ENCODE measurements around the gene CNTN1. TPM values are rescaled to one million over a fixed set of nuclear protein-coding genes. Genes with fewer than 3 reads are reported as not detected.

CNTN1 gene
- polyA plus RNA-seq, 1 donor from 2014 or later: 101 TPM

DNA sequence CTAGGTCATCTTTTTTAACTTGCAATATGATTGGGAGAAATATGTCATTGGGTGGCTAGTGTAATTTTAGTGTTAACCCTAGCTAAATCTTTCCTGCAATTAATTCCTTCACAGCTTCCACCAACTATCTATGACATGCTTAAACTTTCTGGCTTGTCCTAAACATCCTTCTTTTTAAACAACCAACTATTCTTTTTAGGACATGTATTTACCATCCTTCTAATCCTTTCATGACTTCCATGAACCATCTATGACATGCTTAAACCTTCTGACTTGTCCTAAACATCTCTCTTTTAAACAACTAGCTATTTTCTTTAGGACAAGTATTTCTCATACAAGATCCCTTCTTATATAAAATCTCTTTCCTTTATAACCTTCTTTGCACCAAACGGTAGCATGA, 316.2 kb downstream of the CNTN1 start:
- no peaks in the 10 kb centered on the region for H3K79me2 ChIP-seq (replicated peaks; ENCODE audit: insufficient read depth, low read length)
- H2AFZ ChIP-seq (ENCODE audit: low read depth, low read length): no peak overlapping the region
- H3K4me3 ChIP-seq (ENCODE audit: low read length): no peak overlapping the region
- H3K9me2 ChIP-seq (ENCODE audit: insufficient read depth, low read length): no peaks in the 10 kb centered on the region
- H3K9ac ChIP-seq (ENCODE audit: low read length): no peak overlapping the region
- no peak overlapping the region for H3K4me2 ChIP-seq (ENCODE audit: low read length)
- H3K27ac ChIP-seq (ENCODE audit: low read length): no peak overlapping the region
- TF ChIP-seq POLR2AphosphoS5 (IDR thresholded peaks at IDR 0.05) (no peak), EZH2 (IDR thresholded peaks at IDR 0.05; ENCODE audit: borderline replicate concordance, insufficient read depth, low read length, poor library complexity, severe bottlenecking) (no peak), EP300 (conservative IDR thresholded peaks at IDR 0.05; ENCODE audit: poor library complexity, severe bottlenecking) (no peak)
- TF ChIP-seq, protein P1, sequence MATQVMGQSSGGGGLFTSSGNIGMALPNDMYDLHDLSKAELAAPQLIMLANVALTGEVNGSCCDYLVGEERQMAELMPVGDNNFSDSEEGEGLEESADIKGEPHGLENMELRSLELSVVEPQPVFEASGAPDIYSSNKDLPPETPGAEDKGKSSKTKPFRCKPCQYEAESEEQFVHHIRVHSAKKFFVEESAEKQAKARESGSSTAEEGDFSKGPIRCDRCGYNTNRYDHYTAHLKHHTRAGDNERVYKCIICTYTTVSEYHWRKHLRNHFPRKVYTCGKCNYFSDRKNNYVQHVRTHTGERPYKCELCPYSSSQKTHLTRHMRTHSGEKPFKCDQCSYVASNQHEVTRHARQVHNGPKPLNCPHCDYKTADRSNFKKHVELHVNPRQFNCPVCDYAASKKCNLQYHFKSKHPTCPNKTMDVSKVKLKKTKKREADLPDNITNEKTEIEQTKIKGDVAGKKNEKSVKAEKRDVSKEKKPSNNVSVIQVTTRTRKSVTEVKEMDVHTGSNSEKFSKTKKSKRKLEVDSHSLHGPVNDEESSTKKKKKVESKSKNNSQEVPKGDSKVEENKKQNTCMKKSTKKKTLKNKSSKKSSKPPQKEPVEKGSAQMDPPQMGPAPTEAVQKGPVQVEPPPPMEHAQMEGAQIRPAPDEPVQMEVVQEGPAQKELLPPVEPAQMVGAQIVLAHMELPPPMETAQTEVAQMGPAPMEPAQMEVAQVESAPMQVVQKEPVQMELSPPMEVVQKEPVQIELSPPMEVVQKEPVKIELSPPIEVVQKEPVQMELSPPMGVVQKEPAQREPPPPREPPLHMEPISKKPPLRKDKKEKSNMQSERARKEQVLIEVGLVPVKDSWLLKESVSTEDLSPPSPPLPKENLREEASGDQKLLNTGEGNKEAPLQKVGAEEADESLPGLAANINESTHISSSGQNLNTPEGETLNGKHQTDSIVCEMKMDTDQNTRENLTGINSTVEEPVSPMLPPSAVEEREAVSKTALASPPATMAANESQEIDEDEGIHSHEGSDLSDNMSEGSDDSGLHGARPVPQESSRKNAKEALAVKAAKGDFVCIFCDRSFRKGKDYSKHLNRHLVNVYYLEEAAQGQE (IDR thresholded peaks at IDR 0.05; ENCODE audit: borderline replicate concordance): no peak
- no peaks in the 10 kb centered on the region for H3K27me3 ChIP-seq (ENCODE audit: insufficient read depth, low read depth, low read length)
- H3K9me3 ChIP-seq (ENCODE audit: low read length): peaks cover 24% of the 10 kb centered on the region
- H3K36me3 ChIP-seq (ENCODE audit: insufficient read depth, low read length): no peaks in the 10 kb centered on the region
- H3F3A ChIP-seq (ENCODE audit: insufficient read depth, low read length, poor library complexity, severe bottlenecking): no peaks in the 10 kb centered on the region
- no peaks in the 10 kb centered on the region for H4K20me1 ChIP-seq (ENCODE audit: insufficient read depth)

DNA sequence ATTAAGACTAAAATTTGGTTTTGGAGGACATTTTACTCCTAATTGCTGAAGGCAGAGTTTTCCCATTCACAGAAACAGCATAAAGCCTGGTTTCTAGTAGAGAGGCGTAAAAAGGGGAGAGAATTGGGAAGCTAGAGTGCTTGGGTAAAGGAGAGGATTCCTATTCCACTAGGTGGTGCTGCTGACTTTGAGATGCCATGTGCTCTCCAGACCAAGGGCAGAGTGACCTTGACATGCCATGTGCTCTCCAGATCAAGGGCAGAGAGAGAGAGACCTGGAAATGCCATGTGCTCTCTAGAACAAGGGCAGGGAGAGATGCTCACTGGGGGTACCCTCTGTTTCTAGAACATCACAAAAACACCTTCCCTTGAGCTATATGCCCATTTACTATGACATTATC, 319.7 kb downstream of the CNTN1 start:
- no peak overlapping the region for H3K4me3 ChIP-seq (ENCODE audit: low read length)
- H3K4me2 ChIP-seq (ENCODE audit: low read length): no peak overlapping the region
- H3K9me3 ChIP-seq (ENCODE audit: low read length): peaks cover 13% of the 10 kb centered on the region
- no peak overlapping the region for H2AFZ ChIP-seq (ENCODE audit: low read depth, low read length)
- H3K27ac ChIP-seq (ENCODE audit: low read length): no peak overlapping the region
- H3K9ac ChIP-seq (ENCODE audit: low read length): no peak overlapping the region
- no peaks in the 10 kb centered on the region for H3K79me2 ChIP-seq (replicated peaks; ENCODE audit: insufficient read depth, low read length)
- H3K36me3 ChIP-seq (ENCODE audit: insufficient read depth, low read length): no peaks in the 10 kb centered on the region
- no peak for TF ChIP-seq SMC3 (conservative IDR thresholded peaks at IDR 0.05; ENCODE audit: poor library complexity)
- H3F3A ChIP-seq (ENCODE audit: insufficient read depth, low read length, poor library complexity, severe bottlenecking): no peaks in the 10 kb centered on the region
- no peaks in the 10 kb centered on the region for H3K27me3 ChIP-seq (ENCODE audit: insufficient read depth, low read depth, low read length)
- H3K9me2 ChIP-seq (ENCODE audit: insufficient read depth, low read length): no peaks in the 10 kb centered on the region
- H4K20me1 ChIP-seq (ENCODE audit: insufficient read depth): no peaks in the 10 kb centered on the region

DNA sequence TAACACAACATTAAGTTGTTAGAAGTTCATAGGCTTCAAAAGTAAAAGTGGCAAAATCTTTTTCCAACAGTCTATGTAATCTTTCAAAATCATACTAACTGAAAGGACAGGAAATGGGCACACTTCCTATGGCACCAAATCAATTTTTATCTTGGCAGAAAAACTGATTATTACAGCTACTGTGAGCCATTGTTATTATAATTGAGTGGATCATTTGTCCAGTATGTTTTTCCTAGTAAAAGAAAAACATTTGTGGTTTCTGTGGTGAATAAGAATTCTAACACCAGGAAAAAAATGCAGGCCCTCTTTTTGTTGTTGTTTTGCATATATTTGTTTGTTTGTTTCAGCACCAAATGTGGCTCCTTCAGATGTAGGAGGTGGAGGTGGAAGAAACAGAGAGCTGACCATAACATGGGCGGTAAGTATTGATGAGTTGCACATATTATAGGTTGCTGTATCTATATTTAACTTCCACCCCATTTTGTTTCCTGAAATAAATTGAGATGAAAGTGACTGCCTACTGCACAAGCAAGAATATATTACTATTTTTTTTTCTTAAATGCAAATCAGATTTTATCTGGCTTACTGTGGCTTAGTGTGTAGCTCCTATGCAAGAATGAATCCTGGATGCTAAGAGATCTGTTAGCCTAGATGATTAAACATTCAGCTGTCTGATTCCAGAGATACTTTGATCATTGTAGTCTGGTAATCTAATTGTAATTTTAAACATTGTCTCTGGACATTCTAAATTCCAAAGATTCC, 321.8 kb downstream of the CNTN1 start:
- no peak overlapping the region for H3K27ac ChIP-seq (ENCODE audit: low read length)
- TF ChIP-seq, protein P1 (IDR thresholded peaks at IDR 0.05; ENCODE audit: borderline replicate concordance): no peak
- TF ChIP-seq SMC3 (conservative IDR thresholded peaks at IDR 0.05; ENCODE audit: poor library complexity): no peak
- TF ChIP-seq, protein P2, sequence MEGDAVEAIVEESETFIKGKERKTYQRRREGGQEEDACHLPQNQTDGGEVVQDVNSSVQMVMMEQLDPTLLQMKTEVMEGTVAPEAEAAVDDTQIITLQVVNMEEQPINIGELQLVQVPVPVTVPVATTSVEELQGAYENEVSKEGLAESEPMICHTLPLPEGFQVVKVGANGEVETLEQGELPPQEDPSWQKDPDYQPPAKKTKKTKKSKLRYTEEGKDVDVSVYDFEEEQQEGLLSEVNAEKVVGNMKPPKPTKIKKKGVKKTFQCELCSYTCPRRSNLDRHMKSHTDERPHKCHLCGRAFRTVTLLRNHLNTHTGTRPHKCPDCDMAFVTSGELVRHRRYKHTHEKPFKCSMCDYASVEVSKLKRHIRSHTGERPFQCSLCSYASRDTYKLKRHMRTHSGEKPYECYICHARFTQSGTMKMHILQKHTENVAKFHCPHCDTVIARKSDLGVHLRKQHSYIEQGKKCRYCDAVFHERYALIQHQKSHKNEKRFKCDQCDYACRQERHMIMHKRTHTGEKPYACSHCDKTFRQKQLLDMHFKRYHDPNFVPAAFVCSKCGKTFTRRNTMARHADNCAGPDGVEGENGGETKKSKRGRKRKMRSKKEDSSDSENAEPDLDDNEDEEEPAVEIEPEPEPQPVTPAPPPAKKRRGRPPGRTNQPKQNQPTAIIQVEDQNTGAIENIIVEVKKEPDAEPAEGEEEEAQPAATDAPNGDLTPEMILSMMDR (IDR thresholded peaks at IDR 0.05; ENCODE audit: poor library complexity, severe bottlenecking): no peak
- no peak for TF ChIP-seq MXI1 (conservative IDR thresholded peaks at IDR 0.05; ENCODE audit: poor library complexity, severe bottlenecking)
- no peak for TF ChIP-seq TAF1 (IDR thresholded peaks at IDR 0.05; ENCODE audit: low read depth)
- TF ChIP-seq EZH2 (IDR thresholded peaks at IDR 0.05; ENCODE audit: borderline replicate concordance, insufficient read depth, low read length, poor library complexity, severe bottlenecking): no peak
- TF ChIP-seq RAD21 (conservative IDR thresholded peaks at IDR 0.05): no peak
- TF ChIP-seq POLR2AphosphoS5 (IDR thresholded peaks at IDR 0.05): no peak
- H3K79me2 ChIP-seq (replicated peaks; ENCODE audit: insufficient read depth, low read length): no peaks in the 10 kb centered on the region
- no peaks in the 10 kb centered on the region for H3K9me2 ChIP-seq (ENCODE audit: insufficient read depth, low read length)
- no peak overlapping the region for H3K9ac ChIP-seq (ENCODE audit: low read length)
- H3K4me2 ChIP-seq (ENCODE audit: low read length): no peak overlapping the region
- no peaks in the 10 kb centered on the region for H3F3A ChIP-seq (ENCODE audit: insufficient read depth, low read length, poor library complexity, severe bottlenecking)
- no peaks in the 10 kb centered on the region for H4K20me1 ChIP-seq (ENCODE audit: insufficient read depth)
- H3K27me3 ChIP-seq (ENCODE audit: insufficient read depth, low read depth, low read length): no peaks in the 10 kb centered on the region
- H3K4me3 ChIP-seq (ENCODE audit: low read length): no peak overlapping the region
- H3K36me3 ChIP-seq (ENCODE audit: insufficient read depth, low read length): no peaks in the 10 kb centered on the region
- H3K9me3 ChIP-seq (ENCODE audit: low read length): peaks cover 6% of the 10 kb centered on the region
- H2AFZ ChIP-seq (ENCODE audit: low read depth, low read length): no peak overlapping the region

All from neural cell (in vitro differentiated cells).